Measurements from ENCODE around the gene SH3BP4.

SH3BP4 gene

DNA sequence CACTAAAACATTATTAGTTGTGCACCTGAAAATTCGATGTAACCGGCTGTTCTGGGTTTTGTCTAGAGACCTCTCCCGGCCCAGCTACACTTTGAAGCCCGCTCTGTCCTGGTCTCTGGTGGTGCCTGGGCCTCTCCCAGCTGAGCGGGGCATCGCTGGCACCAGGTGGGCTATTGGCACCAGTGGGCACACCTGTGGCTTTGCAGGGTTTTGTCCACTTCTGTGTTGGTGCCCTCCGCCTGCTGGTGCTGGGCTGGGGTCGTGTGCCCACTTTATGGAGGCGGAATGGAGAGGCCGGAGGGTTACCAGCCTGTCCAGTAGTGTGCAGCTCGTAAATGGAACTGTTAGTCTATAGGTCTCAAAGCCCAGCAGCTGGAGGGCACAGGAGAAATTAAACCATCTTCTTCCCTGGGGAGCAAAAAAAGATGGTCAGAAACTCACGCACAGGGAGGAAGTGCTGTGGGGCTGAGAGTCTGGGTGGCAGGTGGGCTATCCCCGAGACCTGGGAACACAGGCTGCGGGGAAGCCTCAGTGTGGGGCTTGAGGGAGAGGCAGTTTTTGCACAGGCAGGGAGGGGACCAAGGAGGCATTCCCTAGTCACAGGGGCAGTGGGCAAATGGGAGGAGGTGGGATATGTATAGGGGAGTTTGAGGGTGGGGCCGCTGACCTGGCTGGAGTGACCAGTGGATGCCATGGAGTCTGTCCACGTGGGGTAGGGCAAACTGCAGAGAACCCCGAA, 30.4 kb downstream of the SH3BP4 start:
- H3K36me3 ChIP-seq: no peaks in the 10 kb centered on the region; the same call in 1 of the 2 replicates
- H3K4me1 ChIP-seq: no peaks in the 10 kb centered on the region
- no peak for DNase-seq
- TF ChIP-seq, protein P1, sequence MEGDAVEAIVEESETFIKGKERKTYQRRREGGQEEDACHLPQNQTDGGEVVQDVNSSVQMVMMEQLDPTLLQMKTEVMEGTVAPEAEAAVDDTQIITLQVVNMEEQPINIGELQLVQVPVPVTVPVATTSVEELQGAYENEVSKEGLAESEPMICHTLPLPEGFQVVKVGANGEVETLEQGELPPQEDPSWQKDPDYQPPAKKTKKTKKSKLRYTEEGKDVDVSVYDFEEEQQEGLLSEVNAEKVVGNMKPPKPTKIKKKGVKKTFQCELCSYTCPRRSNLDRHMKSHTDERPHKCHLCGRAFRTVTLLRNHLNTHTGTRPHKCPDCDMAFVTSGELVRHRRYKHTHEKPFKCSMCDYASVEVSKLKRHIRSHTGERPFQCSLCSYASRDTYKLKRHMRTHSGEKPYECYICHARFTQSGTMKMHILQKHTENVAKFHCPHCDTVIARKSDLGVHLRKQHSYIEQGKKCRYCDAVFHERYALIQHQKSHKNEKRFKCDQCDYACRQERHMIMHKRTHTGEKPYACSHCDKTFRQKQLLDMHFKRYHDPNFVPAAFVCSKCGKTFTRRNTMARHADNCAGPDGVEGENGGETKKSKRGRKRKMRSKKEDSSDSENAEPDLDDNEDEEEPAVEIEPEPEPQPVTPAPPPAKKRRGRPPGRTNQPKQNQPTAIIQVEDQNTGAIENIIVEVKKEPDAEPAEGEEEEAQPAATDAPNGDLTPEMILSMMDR (IDR thresholded peaks at IDR 0.05; ENCODE audit: low read depth, low read length): no peak
- H3K27me3 ChIP-seq: no peaks in the 10 kb centered on the region
- peaks cover 2% of the 10 kb centered on the region; the same call in 1 of the 2 replicates for H3K9me3 ChIP-seq
- no peak overlapping the region for H3K4me3 ChIP-seq (ENCODE audit: low read depth, low read length)

DNA sequence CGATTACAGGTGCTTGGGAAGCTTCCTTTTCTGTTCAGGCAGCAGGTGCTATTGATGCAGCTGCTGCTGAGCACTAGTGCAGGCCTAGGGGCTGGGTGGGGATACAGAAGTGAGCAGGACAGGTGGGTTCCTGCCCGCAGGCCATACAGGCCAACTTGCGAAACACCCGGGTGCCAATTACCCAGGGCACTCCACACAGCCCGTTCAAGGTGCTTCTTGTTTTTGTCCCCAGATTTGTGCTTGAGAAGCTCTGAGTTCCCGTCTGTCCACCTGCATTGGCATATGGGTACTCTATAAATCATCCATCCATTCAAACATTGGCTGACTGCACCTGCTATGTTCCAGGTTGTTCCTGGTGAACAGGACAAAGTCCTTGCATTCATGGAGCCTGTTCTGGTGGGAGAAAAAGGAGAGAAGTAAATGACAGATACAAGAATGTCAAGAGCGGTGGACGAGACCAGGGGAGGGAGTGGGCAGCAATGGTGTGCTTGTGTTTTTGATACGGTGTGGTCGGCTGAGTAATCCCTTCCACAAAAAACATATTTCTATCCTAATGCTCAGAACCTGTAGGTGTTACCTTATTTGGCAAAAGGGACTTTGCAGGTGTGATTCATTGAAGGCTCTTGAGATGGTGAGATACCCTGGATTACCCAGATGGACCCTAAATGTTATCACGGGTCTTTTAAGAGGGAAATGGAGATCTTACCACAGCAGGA, 31.4 kb downstream of the SH3BP4 start:
- TF ChIP-seq, protein P1 (IDR thresholded peaks at IDR 0.05; ENCODE audit: low read depth, low read length): no peak
- Histone ChIP-seq H3K4me1 (no peaks in the 10 kb centered on the region), H3K27me3 (no peaks in the 10 kb centered on the region), H3K4me3 (ENCODE audit: low read depth, low read length) (no peak overlapping the region), H3K36me3 (no peaks in the 10 kb centered on the region; the same call in 1 of the 2 replicates), H3K9me3 (peaks cover 2% of the 10 kb centered on the region; the same call in 1 of the 2 replicates)
- DNase-seq: no peak

DNA sequence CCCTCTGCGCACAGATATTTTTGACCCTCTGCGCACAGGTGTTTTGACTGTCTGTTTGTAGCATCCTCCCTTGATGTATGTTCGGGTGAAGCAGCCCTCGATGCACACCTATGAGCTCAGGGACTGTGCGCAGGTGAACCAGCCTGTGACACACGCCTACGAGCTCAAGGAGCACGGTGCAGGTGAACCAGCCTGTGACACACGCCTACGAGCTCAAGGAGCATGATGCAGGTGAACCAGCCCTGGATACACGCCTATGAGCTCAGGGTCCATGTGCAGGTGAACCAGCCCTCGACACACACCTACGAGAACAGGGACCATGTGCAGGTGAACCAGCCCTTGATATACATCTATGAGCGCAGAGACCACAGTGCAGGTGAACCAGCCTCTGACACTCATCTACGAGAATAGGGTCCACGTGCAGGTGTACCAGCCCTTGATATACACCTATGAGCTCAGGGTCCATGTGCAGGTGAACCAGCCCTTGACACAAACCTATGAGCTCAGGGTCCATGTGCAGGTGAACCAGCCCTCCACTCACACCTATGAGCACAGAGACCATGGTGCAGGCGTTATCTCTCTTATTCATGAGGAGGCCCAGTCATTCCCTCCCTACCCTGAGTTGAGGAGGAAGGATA, 33.9 kb downstream of the SH3BP4 start:
- no peak overlapping the region for H3K4me3 ChIP-seq (ENCODE audit: low read depth, low read length)
- TF ChIP-seq, protein P1 (IDR thresholded peaks at IDR 0.05; ENCODE audit: low read depth, low read length): no peak
- no peaks in the 10 kb centered on the region for H3K9me3 ChIP-seq
- H3K36me3 ChIP-seq: no peaks in the 10 kb centered on the region
- no peaks in the 10 kb centered on the region; the same call in 1 of the 2 replicates for H3K4me1 ChIP-seq
- no peak for DNase-seq
- H3K27me3 ChIP-seq: no peaks in the 10 kb centered on the region

DNA sequence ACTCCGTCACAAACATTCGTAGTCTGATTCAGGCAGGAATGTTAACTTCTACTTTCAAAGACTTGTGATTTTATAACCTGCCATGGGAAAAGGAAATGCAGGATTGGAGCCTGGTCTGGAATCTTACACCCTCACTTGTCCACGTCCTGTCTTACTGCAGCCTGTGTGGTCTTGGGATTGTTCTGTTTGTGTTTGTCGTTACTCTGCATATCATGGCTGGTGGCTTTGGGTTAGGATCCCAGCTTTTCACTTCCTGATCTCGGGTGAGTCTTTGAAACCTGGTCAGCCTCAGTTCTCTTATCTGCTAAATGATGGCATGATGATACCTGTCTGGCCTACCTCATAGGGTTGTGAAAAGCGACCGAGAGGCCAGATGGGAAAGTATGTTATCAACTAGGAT, 34.6 kb downstream of the SH3BP4 start:
- H3K27me3 ChIP-seq: no peaks in the 10 kb centered on the region
- no peaks in the 10 kb centered on the region; the same call in 1 of the 2 replicates for H3K4me1 ChIP-seq
- H3K9me3 ChIP-seq: no peaks in the 10 kb centered on the region
- TF ChIP-seq, protein P1 (IDR thresholded peaks at IDR 0.05; ENCODE audit: low read depth, low read length): no peak
- H3K36me3 ChIP-seq: no peaks in the 10 kb centered on the region
- H3K4me3 ChIP-seq (ENCODE audit: low read depth, low read length): no peak overlapping the region
- no peak for DNase-seq

DNA sequence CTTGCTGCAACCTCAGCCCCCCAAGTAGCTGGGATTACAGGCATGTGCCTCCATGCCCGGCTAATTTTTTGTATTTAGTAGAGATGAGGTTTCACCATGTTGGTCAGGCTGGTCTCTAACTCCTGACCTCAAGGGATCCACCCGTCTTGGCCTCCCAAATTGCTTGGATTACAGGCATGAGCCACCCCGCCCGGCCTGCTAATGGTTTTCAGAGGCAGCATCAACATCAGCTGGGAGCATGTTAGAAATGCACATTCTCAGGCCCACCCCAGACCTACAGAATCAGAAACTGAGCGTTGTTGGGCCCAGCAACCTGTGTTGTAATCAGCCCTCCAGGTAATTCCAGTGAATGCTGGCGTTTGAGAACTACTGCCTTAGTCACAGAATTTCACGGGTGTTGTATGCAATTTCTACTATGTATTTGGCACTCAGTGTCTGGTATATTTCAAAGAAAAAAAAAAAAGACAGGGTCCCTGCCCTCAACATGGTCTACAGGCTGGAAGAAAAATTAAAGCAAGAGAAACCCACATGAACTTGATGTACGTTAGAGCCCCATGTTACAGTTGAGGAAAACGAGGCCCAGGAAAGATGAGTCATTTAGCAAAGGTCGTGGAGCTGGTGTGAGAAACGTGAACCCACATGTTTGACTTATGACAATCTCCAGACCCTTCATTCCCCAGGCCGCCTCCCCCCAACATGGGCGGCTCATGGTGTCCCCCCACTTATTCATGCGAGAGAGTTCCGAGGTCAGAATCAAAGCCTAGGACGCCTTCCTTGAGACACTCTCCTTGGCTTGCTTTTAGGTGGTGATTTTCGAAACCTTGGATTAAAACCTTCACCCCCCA, 35.3 kb downstream of the SH3BP4 start:
- TF ChIP-seq, protein P1 (IDR thresholded peaks at IDR 0.05; ENCODE audit: low read depth, low read length): no peak
- Histone ChIP-seq H3K9me3 (no peaks in the 10 kb centered on the region), H3K4me1 (no peaks in the 10 kb centered on the region; the same call in 1 of the 2 replicates), H3K27me3 (no peaks in the 10 kb centered on the region), H3K36me3 (no peaks in the 10 kb centered on the region), H3K4me3 (ENCODE audit: low read depth, low read length) (no peak overlapping the region)
- DNase-seq: no peak
